Activated CD8-positive, alpha-beta T cell treated with anti-CD3 and anti-CD28 coated beads, Interleukin-2, amount 10 ng/mL, durations not matched to agents 7 days and 5 days (primary cell): ENCODE results near the gene SMYD3. TPM values are rescaled to one million over a fixed set of nuclear protein-coding genes. Genes with fewer than 3 reads are reported as not detected.

ENCODE experiments used
- ATAC-seq: fragments of 150-1000 bp; cut with Tn5 transposase; one replicate; pipeline ENCODE4 v1.10.0; 2021; ENCODE audit warnings: moderate library complexity
- CTCF ChIA-PET: fragments of 350-600 bp; sonication (Branson Sonifier 250); formaldehyde crosslinking; loops from one replicate; lab custom pipeline; 2021; ENCODE audit warnings: antibody characterized with exemption; lab: Charles Lee
- POLR2A ChIA-PET: fragments of 350-600 bp; sonication (Branson Sonifier 250); formaldehyde crosslinking; loops from one replicate; lab custom pipeline; 2021; ENCODE audit warnings: antibody characterized with exemption; lab: Charles Lee
- DNase-seq: peaks from one replicate; pipeline ENCODE4 v3.0.0-alpha.2; 2020
- H3K27ac Mint-ChIP-seq: one replicate; pipeline ENCODE4 v1.8.0; 2021; ENCODE audit warnings: mild to moderate bottlenecking, mixed read lengths
- H3K27me3 Mint-ChIP-seq: one replicate; pipeline ENCODE4 v1.8.0; 2021; ENCODE audit warnings: low read depth, mixed read lengths
- H3K36me3 Mint-ChIP-seq: one replicate; pipeline ENCODE4 v1.8.0; 2021; ENCODE audit warnings: low read depth, mixed read lengths
- H3K4me1 Mint-ChIP-seq: one replicate; pipeline ENCODE4 v1.8.0; 2021; ENCODE audit warnings: low read depth, mixed read lengths
- H3K4me3 Mint-ChIP-seq: one replicate; pipeline ENCODE4 v1.8.0; 2021; ENCODE audit warnings: mild to moderate bottlenecking, mixed read lengths
- H3K9me3 Mint-ChIP-seq: one replicate; pipeline ENCODE4 v1.8.0; 2022; ENCODE audit warnings: mixed read lengths; ENCODE audit not compliant: insufficient read depth
- total RNA-seq, 2 experiments: library from RNA; stranded (reverse); gene quantifications; one replicate each; pipeline ENCODE4 v1.2.3, GENCODE V29; 2021

Gene SMYD3
- total RNA-seq, 2 experiments from 2014 or later: 22.7 to 23.2 TPM

GRCh38 chr1:246455476-246455875 is 51.6 kb downstream of the SMYD3 start:
- CTCF ChIA-PET: interaction anchor here (1.0 kb wide), 1 partner anchor 444 kb away, joined by 3 read pairs; no protein-coding TSS in a partner anchor

GRCh38 chr1:246454655-246455054 is 52.4 kb downstream of the SMYD3 start:
- ATAC-seq (no peak), DNase-seq (no peak)
- no peak overlapping the region for H3K4me3 Mint-ChIP-seq
- H3K27me3 Mint-ChIP-seq: no peaks in the 10 kb centered on the region
- H3K27ac Mint-ChIP-seq: no peak overlapping the region
- no peaks in the 10 kb centered on the region for H3K9me3 Mint-ChIP-seq
- CTCF ChIA-PET: no interaction called here
- POLR2A ChIA-PET: no interaction called here
- H3K36me3 Mint-ChIP-seq: peaks cover 3% of the 10 kb centered on the region
- peaks cover under 1% of the 10 kb centered on the region for H3K4me1 Mint-ChIP-seq

More at GRCh38 chr1:246455476-246455875, 51.6 kb downstream of the SMYD3 start:
- H3K27ac Mint-ChIP-seq: no peak overlapping the region
- H3K36me3 Mint-ChIP-seq: peaks cover 3% of the 10 kb centered on the region
- no peak overlapping the region for H3K4me3 Mint-ChIP-seq
- no peaks in the 10 kb centered on the region for H3K27me3 Mint-ChIP-seq
- no peak for ATAC-seq
- no peak for DNase-seq
- POLR2A ChIA-PET: no interaction called here
- H3K9me3 Mint-ChIP-seq: no peaks in the 10 kb centered on the region
- peaks cover 6% of the 10 kb centered on the region for H3K4me1 Mint-ChIP-seq

- Mint-ChIP-seq H3K9me3 (no peaks in the 10 kb centered on the region), H3K36me3 (no peaks in the 10 kb centered on the region), H3K27ac (no peak overlapping the region), H3K27me3 (no peaks in the 10 kb centered on the region), H3K4me3 (no peak overlapping the region), H3K4me1 (no peaks in the 10 kb centered on the region)
- POLR2A ChIA-PET: no interaction called here
- CTCF ChIA-PET: interaction anchor here (0.7 to 1.3 kb wide), 8 partner anchors 10 to 1294 kb away, joined by 3 to 8 read pairs (median 3); no protein-coding TSS in a partner anchor
- no peak for DNase-seq
- ATAC-seq: no peak
These were observed 56.3 kb downstream of the SMYD3 start for GRCh38 chr1:246450611-246451251.

GRCh38 chr1:246448373-246448772 is 58.7 kb downstream of the SMYD3 start:
- ChIA-PET POLR2A (no interaction called here), CTCF (interaction anchor here (1.0 kb wide), 1 partner anchor 1292 kb away, joined by 4 read pairs; no protein-coding TSS in a partner anchor)
- H3K9me3 Mint-ChIP-seq: no peaks in the 10 kb centered on the region
- DNase-seq (no peak), ATAC-seq (no peak)
- H3K27me3 Mint-ChIP-seq: no peaks in the 10 kb centered on the region
- no peaks in the 10 kb centered on the region for H3K36me3 Mint-ChIP-seq
- no peaks in the 10 kb centered on the region for H3K4me1 Mint-ChIP-seq
- H3K27ac Mint-ChIP-seq: no peak overlapping the region
- H3K4me3 Mint-ChIP-seq: no peak overlapping the region

GRCh38 chr1:246447501-246447900 is 59.6 kb downstream of the SMYD3 start:
- Mint-ChIP-seq H3K4me1 (no peaks in the 10 kb centered on the region), H3K9me3 (no peaks in the 10 kb centered on the region), H3K27me3 (no peaks in the 10 kb centered on the region), H3K4me3 (no peak overlapping the region), H3K27ac (no peak overlapping the region), H3K36me3 (no peaks in the 10 kb centered on the region)
- ATAC-seq (no peak), DNase-seq (no peak)
- CTCF ChIA-PET: no interaction called here
- POLR2A ChIA-PET: no interaction called here

GRCh38 chr1:246445503-246445902 is 61.6 kb downstream of the SMYD3 start:
- ChIA-PET CTCF (no interaction called here), POLR2A (no interaction called here)
- DNase-seq: no peak
- Mint-ChIP-seq H3K4me3 (no peak overlapping the region), H3K4me1 (no peaks in the 10 kb centered on the region), H3K27ac (no peak overlapping the region), H3K36me3 (no peaks in the 10 kb centered on the region), H3K9me3 (no peaks in the 10 kb centered on the region), H3K27me3 (no peaks in the 10 kb centered on the region)
- ATAC-seq: no peak

GRCh38 chr1:246444617-246445016 is 62.5 kb downstream of the SMYD3 start:
- ATAC-seq: no peak
- ChIA-PET POLR2A (no interaction called here), CTCF (no interaction called here)
- DNase-seq: no peak
- Mint-ChIP-seq H3K9me3 (no peaks in the 10 kb centered on the region), H3K36me3 (no peaks in the 10 kb centered on the region), H3K27me3 (no peaks in the 10 kb centered on the region), H3K27ac (no peak overlapping the region), H3K4me3 (no peak overlapping the region), H3K4me1 (no peaks in the 10 kb centered on the region)

- Mint-ChIP-seq H3K9me3 (peaks cover 6% of the 10 kb centered on the region), H3K27ac (no peak overlapping the region), H3K4me3 (no peak overlapping the region), H3K27me3 (no peaks in the 10 kb centered on the region), H3K36me3 (no peaks in the 10 kb centered on the region), H3K4me1 (no peaks in the 10 kb centered on the region)
- no peak for DNase-seq
- ChIA-PET POLR2A (no interaction called here), CTCF (interaction anchor here (1.4 kb wide), 1 partner anchor 13 kb away, joined by 3 read pairs; no protein-coding TSS in a partner anchor)
- no peak for ATAC-seq
These were observed 69.1 kb downstream of the SMYD3 start for GRCh38 chr1:246437961-246438360.

GRCh38 chr1:246435421-246436041 is 71.5 kb downstream of the SMYD3 start:
- CTCF ChIA-PET: no interaction called here

GRCh38 chr1:246434335-246434734 is 72.7 kb downstream of the SMYD3 start:
- DNase-seq: no peak
- Mint-ChIP-seq H3K4me3 (no peak overlapping the region), H3K27me3 (no peaks in the 10 kb centered on the region), H3K9me3 (peaks cover 6% of the 10 kb centered on the region), H3K36me3 (peaks cover 3% of the 10 kb centered on the region), H3K4me1 (no peaks in the 10 kb centered on the region), H3K27ac (no peak overlapping the region)
- ChIA-PET POLR2A (no interaction called here), CTCF (no interaction called here)
- no peak for ATAC-seq

More at GRCh38 chr1:246435421-246436041, 71.5 kb downstream of the SMYD3 start:
- Mint-ChIP-seq H3K27me3 (no peaks in the 10 kb centered on the region), H3K27ac (no peak overlapping the region), H3K4me1 (no peaks in the 10 kb centered on the region), H3K4me3 (no peak overlapping the region), H3K36me3 (no peaks in the 10 kb centered on the region), H3K9me3 (peaks cover 6% of the 10 kb centered on the region)
- DNase-seq (no peak), ATAC-seq (no peak)
- POLR2A ChIA-PET: no interaction called here

GRCh38 chr1:246428542-246429308 is 78.4 kb downstream of the SMYD3 start:
- ATAC-seq: peak; percentile 42
- H3K27ac Mint-ChIP-seq: no peak overlapping the region
- DNase-seq: peak; percentile 34
- peaks cover 3% of the 10 kb centered on the region for H3K36me3 Mint-ChIP-seq
- H3K4me3 Mint-ChIP-seq: no peak overlapping the region
- H3K27me3 Mint-ChIP-seq: no peaks in the 10 kb centered on the region
- POLR2A ChIA-PET: no interaction called here
- H3K9me3 Mint-ChIP-seq: no peaks in the 10 kb centered on the region
- peaks cover 7% of the 10 kb centered on the region for H3K4me1 Mint-ChIP-seq
- CTCF ChIA-PET: no interaction called here

GRCh38 chr1:246427611-246428010 is 79.5 kb downstream of the SMYD3 start:
- Mint-ChIP-seq H3K4me3 (no peak overlapping the region), H3K36me3 (peaks cover 3% of the 10 kb centered on the region), H3K27me3 (no peaks in the 10 kb centered on the region), H3K27ac (no peak overlapping the region), H3K9me3 (no peaks in the 10 kb centered on the region), H3K4me1 (peaks cover 7% of the 10 kb centered on the region)
- DNase-seq (no peak), ATAC-seq (no peak)
- CTCF ChIA-PET: no interaction called here
- POLR2A ChIA-PET: no interaction called here
